HG03103 (cell line): ENCODE results near the gene ZBTB21.
"Not testable (repeated sequence)": the region's sequence is repeated elsewhere in the genome, so short reads cannot be mapped to it uniquely, and the experiment has no call there.

Source experiments
- ATAC-seq: cut with Tn5 transposase; IDR thresholded peaks from one replicate; pipeline ENCODE4 v1.9.1; 2021; ENCODE audit warnings: low read depth; ENCODE audit not compliant: unreplicated experiment

ZBTB21 gene

DNA sequence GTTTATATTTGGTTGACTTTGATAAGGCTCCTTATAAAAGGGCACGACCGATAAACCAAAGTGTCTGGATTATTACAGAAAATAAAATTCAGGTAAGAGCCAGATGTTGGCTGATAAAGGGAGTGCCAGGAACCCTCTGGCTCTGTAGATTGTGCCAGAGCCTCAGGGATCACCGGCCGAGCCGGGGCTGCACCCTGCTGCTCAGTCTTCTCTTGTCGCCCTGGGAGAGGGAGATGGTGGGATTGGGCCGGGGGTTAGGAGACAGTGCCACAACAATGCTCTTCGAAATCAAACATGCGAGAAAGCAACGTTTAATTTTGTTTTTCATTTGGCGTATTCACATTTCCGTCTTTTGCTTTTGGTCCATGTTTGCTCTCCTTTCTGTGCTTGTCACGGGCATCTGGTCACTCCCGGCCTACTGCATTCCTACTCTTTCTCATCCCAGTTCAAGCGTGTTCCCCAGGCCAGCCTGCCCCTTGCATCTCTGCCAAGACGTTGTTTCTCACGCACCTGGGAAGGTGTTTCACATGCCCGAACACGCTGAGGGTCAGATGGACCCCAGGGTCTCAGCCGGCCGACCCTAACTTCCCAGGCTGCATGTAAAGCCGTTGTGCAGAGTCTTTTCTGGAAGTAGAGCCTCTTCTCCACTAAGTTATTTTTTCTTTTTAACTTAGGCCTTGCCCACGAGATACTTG, 37.5 kb downstream of the ZBTB21 start:
- ATAC-seq: no peak

DNA sequence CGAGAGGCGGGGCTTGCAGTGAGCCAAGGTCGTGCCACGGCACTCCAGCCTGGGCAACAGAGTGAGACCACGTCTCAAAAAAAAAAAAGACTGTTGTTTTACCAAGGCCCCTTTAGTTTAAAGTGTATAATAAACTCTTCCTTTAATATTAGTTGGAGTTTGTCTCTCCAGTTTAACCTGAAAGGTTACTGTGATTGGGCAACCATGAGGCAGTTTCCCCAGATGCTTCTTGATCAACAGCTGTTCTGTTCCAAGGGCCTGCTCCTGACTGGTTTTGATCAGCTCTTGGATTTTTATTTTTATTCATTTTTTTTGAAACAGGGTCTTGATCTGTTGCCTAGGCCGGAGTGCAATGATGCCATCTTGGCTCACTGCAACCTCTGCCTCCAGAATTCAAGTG, 38.3 kb downstream of the ZBTB21 start:
- no peak for ATAC-seq

DNA sequence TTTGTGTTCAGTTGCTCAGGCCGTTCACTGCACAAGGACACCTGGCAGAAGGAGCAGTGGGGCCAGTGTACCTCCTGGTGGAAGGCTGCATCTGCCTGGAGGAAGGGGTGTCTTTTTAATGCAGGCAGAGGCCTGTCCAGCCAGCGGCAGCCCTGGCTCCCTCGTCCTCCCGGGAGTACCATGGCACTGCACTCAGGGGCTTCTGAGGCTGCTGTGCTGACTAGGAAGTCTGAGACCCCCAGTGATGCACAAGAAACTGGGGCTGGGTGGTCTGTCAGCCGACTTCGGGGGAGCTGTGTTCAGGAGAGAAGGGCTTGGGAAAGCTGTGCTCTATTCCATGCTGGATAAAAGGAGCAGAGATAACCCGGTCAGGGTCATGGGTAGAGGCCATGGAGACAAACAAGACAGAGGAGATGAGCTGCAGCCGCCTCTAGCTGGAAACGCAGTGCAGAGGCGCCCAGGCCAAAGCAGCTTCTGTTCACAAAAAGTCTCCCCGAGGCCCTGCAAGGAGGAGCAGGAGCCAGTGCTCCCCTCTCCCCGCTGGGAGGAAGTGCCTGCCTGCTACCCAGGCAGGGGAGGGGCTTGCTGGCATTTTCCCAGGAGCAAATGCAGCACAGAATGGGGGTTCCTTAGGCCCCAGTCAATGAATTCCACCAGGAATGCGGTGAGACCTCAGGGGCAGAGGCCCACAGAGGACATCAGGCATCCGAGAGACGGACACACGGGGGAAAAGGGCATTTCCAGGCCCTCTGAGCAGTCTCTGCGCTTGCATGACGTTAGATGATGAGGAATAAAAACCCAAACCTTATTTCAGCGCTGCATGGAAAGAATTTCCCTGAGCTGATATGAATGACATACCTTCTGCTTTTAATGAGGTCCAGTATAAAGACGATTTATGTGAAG, 39.2 kb downstream of the ZBTB21 start:
- no peak for ATAC-seq

GRCh38 chr21:41970106-41970391, 40.1 kb downstream of the ZBTB21 start:
- no peak for ATAC-seq

- no peak for ATAC-seq
Observed at GRCh38 chr21:41967708-41968107, 42.5 kb downstream of the ZBTB21 start.

GRCh38 chr21:41966872-41967621, 43.1 kb downstream of the ZBTB21 start:
- ATAC-seq: no peak

DNA sequence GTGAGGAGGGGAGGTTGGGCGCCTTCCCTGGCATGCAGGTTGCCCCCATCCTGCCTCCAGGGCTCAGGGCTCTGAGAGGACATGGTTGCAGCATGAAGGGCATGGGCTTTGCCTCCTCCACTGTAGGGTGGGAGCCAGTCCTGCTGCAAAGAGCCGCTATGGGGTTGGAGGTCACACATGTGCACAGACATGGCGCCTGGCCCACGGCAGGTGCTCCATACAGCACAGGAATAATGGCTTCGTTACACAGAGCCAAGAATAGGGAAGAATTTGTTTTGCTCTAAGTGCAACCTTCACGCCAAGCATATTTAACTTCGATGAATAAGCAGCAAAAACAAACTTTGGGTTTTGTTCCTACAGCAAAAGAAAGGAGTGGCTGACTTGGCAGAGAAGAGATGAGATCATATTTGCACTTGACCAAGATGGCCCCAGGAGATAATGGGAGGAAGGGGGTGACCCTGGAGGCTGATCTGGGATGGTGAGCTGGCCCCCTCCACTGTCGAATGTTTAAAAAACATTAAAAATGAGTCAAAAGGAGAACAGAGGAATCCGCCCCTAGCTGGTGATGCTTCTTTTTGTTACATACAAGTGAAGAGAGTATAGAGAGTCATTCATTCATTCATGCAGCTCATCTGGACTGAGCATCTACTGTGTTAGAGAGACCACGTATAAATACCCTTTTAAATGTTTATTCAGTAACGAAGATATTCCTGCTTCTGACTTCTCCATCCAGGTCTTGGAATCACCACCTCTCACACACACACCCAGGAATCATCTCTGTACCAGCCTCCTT, 43.9 kb downstream of the ZBTB21 start:
- ATAC-seq: no peak

DNA sequence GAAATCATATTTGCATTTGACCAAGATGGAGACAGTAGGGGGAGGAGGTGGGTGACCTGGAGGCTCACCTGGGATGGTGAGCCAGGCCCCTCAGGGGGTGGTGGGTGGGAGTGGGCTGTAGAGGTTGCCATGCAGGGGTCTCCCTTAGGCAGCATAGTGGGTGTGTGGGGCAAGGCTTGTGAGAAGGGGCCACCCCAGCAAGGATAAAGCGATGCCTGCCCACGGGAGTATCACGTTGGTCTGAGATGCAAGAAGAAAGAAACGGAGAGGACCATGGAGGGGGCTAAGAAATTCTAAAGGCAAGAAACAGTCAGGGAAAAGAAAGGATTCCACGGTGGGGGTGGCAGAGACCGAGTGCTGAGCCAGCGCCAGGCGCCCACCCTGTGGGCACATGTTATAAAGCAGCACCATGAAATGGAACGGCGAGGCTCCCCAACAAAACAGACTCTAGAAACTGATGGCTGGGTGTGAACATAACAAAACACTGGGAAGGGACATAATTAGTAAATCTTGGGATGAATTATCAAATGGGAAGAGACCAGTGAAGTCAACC, 44.6 kb downstream of the ZBTB21 start:
- ATAC-seq: no peak

GRCh38 chr21:41965045-41965444, 45.1 kb downstream of the ZBTB21 start:
- ATAC-seq: no peak

DNA sequence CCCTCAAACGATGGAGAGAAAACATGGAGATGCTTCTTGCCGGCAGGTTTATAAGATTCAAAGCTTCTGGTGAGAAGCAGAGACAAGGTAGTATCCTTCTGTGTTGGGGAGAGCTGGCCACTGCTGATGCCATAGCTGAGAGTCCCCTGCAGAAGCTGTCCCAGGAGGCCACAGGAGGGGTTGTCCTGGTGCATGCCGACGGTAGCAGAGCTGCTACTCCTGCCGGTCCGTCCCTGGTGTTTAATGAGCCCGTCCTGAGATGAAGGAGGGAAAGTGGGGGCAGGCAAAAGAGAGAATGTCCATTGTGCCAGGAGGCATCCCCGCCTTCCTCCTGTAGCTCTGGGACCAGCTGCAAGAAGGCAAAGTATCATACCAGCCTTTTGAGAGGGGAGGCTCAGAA, 46.0 kb downstream of the ZBTB21 start:
- no peak for ATAC-seq

- no peak for ATAC-seq
Observed at GRCh38 chr21:41962425-41962966, 47.7 kb downstream of the ZBTB21 start.

GRCh38 chr21:41961753-41962152, 48.4 kb downstream of the ZBTB21 start:
- ATAC-seq: no peak

GRCh38 chr21:41961282-41961701, 48.9 kb downstream of the ZBTB21 start:
- ATAC-seq: no peak

DNA sequence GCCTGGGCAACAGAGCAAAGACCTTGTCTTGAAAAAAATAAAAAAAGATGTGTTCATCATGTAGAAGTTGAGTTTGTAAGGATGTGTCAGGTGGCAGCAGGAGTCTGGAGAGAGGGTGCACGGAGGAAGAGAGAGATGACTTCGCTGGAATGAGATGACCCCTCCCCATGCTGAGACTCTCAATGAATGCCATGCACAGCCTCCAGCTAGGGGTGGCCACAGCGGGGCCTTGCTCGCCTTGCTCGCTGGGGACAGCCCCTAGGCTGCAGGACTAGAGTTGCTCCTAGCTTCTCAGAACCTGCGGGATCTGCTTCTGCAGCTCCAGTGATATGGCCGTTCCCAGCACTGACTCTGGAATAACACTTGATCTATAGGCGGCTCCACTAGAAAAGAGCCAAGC, 49.8 kb downstream of the ZBTB21 start:
- ATAC-seq: no peak

GRCh38 chr21:41959697-41960096, 50.5 kb downstream of the ZBTB21 start:
- not testable (repeated sequence) for ATAC-seq

DNA sequence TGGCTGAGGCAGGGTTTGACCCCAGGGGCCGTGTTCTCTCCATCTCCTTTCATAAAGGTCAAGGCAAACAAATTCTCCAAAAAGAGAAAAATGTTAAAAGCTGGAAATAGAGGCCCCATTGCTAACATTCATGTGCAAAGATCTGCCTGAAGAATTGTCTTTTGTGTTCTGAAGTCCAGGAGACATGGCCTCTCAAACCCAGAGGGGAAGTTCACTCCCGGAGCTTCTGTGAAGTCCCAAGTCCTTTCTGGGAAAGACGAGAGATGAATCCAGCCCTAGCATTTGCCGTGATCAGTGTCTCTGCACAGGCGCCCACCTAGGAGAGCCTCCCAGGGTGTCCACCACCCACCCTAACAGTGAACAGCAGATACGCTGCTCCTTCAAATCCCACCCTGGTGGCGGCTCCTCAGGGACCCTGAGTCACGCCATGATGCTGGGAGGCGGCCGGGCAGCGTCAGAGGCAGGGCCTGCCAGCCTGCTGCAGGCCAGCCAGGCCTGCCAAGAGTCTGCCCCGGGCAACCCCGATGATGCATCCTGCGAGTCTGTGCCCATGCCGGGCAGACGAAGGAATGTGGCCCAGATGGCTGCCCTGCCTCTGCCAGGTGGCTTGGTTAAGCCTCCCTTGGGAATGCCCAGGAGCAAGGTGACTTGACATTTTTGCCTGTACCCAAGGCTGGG, 51.1 kb downstream of the ZBTB21 start:
- ATAC-seq: no peak

DNA sequence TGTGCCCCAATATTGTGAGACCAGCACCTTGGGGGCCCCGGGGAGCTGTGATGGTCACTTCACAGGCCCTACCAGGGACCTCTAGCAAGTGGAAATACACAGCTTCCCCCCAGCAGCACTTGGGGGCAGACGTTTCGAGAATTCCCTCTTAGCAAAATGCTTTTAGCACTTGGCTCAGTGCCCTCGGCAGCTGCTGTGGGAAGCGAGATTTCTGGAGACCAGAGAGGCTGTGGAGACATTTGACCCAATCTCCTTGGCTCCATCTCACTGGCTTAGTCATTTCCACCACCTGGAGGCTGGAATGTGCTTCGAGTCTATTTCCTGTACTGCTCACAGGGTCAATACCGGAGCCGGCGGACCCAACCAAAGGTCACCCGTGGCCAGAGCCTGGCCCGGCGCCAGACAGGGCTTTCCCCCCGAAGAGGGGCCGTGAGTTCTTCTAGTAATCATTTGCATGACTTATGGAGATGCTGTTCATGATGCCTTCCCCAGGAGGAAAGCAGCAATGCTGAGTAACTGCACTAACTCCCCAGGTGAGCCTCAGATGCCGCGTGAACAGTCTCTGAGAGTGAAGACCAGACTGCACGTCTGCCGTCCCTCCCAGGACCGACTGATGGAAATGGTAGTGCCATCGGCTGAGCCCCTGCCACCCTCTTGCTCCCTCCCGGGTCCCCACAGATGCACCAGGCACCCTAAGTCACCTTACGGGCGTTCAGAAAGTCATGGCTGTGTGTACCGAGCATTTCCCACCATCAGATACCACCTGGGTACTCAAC, 52.0 kb downstream of the ZBTB21 start:
- ATAC-seq: no peak

- no peak for ATAC-seq
Observed at GRCh38 chr21:41956926-41957729, 53.0 kb downstream of the ZBTB21 start.
